ENCODE data around the gene SPATS2.

The SPATS2 gene

GRCh38 chr12:49543914-49544815, 176.9 kb downstream of the SPATS2 start:
- DNase-seq, result no peak

GRCh38 chr12:49545815-49546214, 178.6 kb downstream of the SPATS2 start:
- DNase-seq, result no peak

GRCh38 chr12:49546481-49546880, 179.2 kb downstream of the SPATS2 start:
- no peak for DNase-seq

- DNase-seq, result no peak
These were observed 179.9 kb downstream of the SPATS2 start for GRCh38 chr12:49547090-49547690.

- DNase-seq, result no peak
These were observed 181.2 kb downstream of the SPATS2 start for GRCh38 chr12:49548481-49548821.

GRCh38 chr12:49548822-49549648, 181.8 kb downstream of the SPATS2 start:
- DNase-seq, result no peak

GRCh38 chr12:49549735-49550692, 182.8 kb downstream of the SPATS2 start:
- peak; percentile 19 for DNase-seq

- DNase-seq, result no peak
These were observed 183.5 kb downstream of the SPATS2 start for GRCh38 chr12:49550693-49551252.

- DNase-seq, result no peak
These were observed 184.8 kb downstream of the SPATS2 start for GRCh38 chr12:49552014-49552413.

GRCh38 chr12:49552425-49552824, 185.2 kb downstream of the SPATS2 start:
- DNase-seq, result no peak

GRCh38 chr12:49552899-49553298, 185.6 kb downstream of the SPATS2 start:
- DNase-seq, result no peak

- peak; percentile 61 for DNase-seq
These were observed 186.3 kb downstream of the SPATS2 start for GRCh38 chr12:49553512-49554088.

GRCh38 chr12:49554266-49554665, 187.0 kb downstream of the SPATS2 start:
- no peak for DNase-seq

GRCh38 chr12:49555631-49556390, 188.5 kb downstream of the SPATS2 start:
- no peak for DNase-seq

- DNase-seq, result no peak
These were observed 189.3 kb downstream of the SPATS2 start for GRCh38 chr12:49556391-49557186.

- DNase-seq, result no peak
These were observed 190.1 kb downstream of the SPATS2 start for GRCh38 chr12:49557187-49557916.

- DNase-seq, result no peak
These were observed 190.6 kb downstream of the SPATS2 start for GRCh38 chr12:49557917-49558215.

GRCh38 chr12:49558526-49558925, 191.3 kb downstream of the SPATS2 start:
- no peak for DNase-seq

GRCh38 chr12:49559011-49559675, 191.9 kb downstream of the SPATS2 start:
- DNase-seq, result no peak
